COLO668 (cell line): ENCODE measurements around the gene L3MBTL1.

Experiments used
- DNase-seq: peaks from one replicate; lab custom pipeline; 2025; ENCODE audit not compliant: unreplicated experiment; lab: John Stamatoyannopoulos, UW

The L3MBTL1 gene

DNA sequence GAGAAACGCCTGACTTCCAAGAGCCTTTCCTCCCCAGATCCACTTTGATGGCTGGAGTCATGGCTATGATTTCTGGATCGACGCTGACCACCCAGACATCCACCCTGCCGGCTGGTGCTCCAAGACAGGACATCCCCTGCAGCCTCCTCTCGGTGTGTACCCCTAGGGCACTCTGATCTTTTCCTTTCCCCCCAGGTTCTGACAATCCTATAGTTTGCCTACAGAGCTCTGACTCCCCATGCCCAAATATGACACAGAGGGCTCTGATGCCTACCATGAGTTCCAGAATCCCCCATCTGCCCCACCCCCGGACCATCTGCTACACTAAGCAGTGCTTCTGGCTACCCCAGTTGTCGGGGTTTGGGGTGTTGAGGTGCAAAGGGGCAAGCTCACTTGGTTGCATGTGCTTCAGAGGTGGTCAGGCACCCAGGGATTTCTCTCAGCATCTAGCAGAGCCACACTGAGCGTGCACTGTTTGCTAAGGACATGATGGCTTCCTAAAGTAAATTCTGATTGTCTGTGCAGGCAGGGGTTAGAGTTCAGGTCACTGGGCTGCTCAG lies 27.4 kb downstream of the L3MBTL1 start:
- DNase-seq: no peak

GRCh38 chr20:43535370-43536004 lies 28.0 kb downstream of the L3MBTL1 start:
- no peak for DNase-seq

- no peak for DNase-seq
Observed at GRCh38 chr20:43536041-43536816, 28.7 kb downstream of the L3MBTL1 start.

DNA sequence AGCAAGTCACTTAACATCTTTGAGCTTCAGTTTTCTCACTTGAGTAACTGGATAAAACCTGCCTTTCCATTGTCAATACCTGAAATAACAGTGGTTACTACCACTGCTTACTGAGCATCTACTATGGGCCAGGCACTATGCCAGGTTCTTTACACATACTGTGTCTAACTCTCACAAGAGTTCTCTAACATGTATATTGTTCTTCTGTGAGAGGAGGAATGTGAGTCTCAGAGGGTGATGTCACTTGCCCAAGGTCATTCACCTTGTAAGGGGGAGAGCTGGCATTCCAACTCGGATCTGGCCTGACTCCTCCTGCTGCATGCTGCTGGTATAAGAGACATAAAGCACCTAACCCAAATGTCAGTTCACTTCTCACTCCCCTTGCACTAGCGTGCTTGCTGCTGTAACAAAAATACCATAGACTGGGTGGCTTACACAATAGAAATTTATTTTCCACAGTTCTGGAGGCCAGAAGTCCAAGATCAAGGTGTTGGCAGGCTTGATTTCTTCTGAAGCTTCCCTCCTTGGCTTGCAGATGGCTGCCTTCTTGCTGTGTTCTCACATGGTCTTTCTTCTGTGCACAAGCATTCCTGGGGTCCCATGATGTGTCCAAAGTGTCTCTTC lies 29.4 kb downstream of the L3MBTL1 start:
- DNase-seq: no peak

DNA sequence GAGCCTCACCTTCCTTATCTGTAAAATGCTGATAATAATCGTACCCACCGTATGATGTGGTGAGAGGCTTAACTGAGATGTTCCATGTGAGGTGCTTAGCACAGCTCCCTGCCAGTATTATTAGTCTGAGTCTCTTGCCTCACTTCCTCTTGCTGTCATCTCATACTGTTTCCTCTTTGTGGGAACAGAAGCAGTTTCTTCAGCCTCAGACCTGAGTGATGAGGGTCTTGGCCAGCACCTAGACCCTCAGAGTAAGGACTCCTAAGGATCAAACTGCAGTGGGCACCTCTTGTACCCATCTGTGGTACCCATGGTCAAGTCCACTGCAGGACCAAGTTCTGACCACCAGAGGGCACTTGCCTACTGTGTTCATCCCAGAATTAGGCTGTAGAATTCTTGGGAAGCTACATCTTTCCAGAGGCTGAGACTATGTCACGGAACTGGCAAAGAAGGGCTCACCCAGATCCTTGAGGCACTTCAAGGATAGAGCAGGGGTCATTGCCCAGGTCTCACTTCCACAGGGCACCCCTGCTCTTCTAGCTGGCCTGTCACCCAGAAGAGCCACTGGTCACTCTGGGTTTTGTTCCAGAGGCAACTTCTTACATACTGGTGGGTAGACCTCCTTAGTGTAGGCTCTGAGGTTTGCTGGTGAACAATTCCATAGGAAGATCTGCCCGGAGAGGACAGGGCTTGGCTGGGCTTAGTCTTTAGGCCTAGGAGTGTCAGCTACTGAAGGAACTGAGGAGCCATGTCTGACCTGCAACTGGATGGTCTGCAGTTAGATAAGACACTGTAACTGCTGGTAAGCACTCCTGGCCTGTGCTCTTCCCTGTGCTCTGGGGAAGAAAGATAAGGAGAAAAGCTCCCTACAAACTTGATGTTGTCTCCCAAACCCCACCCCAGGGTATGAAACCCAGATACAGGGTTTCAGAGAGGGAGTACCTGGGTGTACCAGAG lies 30.7 kb downstream of the L3MBTL1 start:
- DNase-seq: peak; percentile 58

- no peak for DNase-seq
Observed at GRCh38 chr20:43538878-43539700, 31.6 kb downstream of the L3MBTL1 start.

DNA sequence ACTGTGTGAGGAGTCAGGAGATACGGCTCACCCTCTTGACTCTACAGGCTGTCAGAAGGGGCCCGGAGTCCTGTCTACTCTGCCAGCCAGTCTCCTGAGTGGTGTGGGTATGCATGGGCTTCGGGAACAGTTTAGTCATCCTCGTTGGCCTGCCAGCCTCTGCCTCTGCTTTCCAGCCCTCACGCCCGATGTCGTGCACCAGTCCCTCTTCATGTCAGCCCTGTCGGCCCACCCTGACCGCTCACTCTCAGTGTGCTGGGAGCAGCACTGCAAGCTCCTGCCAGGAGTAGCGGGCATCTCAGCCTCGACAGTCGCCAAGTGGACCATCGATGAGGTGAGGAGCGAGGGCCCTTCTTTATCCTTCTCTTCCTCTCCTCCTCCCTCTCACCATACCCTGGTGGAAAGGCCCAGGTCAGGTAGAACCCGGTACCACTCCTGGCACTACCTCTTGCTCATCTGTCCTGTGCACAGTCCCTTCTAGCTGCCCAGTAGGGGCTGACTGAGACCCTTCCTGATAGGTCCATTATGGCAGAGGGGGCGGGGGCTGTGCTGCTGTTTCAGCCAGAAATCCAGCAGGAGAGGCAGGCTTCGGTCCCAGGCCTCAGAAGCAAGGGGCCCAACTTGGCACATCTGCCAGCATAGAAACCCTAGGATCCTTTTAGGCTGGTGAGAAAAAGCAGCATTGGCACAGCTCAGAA lies 32.6 kb downstream of the L3MBTL1 start:
- DNase-seq: no peak

GRCh38 chr20:43540673-43541060 lies 33.2 kb downstream of the L3MBTL1 start:
- no peak for DNase-seq

DNA sequence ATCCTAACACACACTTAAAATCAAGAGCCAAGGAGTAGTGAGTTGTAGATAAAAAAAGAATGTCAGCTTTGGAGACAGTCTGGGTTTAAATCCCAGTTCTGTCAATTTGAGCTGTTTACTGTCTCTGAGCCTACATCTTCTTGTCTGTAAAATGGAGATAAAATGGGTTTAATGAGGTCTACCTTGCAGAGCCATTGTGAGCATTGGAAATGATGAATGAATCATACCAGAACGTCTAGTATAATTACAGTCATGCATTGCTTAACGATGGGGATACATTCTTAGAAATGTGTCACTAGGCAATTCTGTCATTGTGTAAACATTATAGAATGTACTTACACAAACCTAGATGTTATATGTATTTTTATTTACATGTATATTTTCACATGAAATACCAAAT lies 33.7 kb downstream of the L3MBTL1 start:
- DNase-seq: no peak

GRCh38 chr20:43542161-43542560 lies 34.7 kb downstream of the L3MBTL1 start:
- no peak for DNase-seq

GRCh38 chr20:43542674-43543073 lies 35.2 kb downstream of the L3MBTL1 start:
- DNase-seq: no peak

- no peak for DNase-seq
Observed at GRCh38 chr20:43543138-43543537, 35.6 kb downstream of the L3MBTL1 start.

DNA sequence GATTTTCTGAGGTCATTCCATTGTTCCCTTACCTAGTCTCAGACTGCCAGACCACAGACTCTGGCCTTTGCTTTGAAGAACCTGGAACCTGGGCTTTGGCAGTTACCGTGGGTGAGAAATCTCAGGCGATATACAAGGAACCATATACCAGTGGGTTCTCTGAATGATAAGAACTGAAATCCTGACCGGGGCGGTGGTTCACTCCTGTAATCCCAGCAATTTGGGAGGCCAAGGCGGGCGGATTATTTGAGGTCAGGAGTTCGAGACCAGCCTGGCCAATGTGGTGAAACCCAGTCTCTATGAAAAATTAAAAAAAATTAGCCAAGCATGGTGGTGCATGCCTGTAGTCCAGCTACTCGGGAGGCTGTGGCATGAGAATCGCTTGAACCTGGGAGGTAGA lies 37.0 kb downstream of the L3MBTL1 start:
- no peak for DNase-seq

DNA sequence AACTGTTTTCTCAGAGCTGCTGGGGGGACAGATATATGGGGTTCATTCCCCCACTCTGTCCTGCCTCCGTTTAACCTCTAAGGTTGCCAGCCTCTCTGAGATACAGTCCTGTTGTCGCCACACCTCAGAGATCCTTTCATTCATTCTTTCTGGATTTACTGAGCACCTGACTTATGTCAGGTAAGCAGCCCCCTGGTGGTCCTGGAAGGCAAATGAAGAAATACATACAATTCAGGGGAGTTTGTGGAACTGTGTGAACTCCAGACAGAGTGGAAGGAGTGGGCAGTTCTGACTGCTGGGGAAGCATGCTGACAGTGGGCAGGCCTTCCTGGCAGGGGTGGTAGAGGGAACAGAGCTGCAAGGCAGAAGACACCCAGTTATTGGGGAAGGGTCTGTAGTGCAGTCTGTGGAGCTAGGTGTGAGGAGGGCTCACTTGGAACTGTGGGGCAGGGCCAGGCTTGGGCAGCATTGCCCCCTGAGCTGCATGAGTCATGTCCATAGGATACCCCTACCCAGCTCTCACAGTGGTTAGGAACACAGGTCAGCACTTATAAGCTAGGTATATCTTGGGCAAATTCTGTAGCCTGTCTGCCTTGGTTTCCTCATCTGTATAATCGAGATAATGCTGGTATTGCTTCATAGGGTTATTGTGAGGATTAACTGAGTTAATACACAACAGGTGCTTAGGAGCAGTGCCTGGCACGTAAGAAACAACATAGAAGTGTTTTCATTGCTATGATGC lies 38.5 kb downstream of the L3MBTL1 start:
- DNase-seq: no peak

DNA sequence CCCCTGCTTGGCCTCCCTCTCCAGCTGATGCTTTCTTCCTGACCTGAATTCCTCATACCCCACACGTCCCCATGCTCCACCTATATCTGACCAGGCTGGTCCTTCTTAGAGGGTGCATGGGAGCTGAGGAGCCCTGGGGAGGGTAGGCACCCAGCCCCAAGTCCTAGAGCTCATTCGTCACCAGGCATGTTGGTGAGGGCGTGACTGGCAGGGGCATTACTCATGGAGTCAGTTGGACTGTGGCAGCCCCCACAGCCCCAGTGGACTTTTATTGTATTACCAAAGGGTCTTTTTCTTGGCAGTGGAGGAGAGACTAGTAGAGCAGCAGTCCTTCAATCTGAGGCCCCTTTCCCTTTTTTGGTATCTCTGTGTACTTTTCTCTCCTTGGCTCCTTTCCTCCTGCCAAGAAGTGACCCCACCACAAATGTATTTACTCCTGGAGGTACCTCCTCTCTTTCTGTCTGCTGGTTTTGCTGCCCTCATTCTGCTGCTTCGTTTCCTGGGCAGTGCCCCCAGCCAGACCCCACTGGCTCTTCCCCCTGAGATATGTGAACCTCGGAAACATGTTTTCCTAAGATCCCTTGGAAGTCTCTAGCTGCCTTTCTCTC lies 40.9 kb downstream of the L3MBTL1 start:
- no peak for DNase-seq

DNA sequence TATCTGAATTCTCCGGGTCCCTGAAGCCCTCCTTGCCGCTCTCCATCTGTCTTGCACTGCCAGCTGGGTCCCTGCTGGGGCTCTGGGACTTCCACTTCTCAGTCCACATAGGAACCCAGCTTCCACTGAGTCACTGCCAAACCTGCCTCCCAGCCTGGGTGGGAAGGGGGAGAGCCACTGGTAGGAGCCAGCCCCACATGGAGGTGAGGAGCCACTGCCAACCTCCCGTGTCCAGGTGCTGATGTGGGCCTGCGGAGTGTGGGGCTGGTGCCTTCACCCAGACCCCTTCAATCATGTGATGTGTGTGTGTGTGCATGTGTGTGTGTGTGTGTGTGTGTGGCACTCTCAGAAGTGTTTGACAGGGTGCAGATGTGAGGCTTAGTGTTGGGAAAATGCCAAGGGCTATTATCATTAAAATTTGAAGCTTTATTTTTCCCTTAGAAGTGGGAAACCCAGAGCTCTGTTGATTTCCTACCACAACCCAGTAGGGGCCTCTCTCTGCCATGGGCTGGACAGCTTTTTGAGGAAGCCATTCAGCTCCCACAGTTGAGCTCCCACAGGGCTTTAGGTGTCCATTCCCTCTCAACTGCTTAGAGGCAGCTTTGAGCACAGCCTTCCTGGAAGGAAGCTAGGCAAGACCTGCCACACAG lies 42.0 kb downstream of the L3MBTL1 start:
- DNase-seq: no peak

DNA sequence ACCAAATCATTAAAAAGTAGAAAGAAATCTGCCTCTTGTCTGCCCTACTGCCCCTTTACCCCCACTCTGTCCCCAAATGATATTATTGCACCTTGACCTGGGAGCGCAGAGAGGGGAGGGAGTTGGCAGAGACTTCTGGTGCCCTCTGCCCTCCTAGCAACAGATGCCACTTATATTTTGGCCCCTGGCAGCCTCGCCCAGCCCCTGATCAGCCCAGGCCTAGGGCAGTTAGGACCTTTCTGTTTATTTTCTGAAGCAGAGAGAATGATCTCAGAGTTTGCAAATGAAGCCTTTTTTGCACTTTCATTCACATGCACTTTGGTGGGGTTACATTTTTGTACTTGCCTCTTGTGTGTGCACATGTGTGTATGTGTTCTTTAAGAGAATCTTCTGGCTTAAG lies 43.0 kb downstream of the L3MBTL1 start:
- DNase-seq: no peak

GRCh38 chr20:43554369-43554768 lies 46.9 kb downstream of the L3MBTL1 start:
- DNase-seq: no peak
